Endometrial microvascular endothelial cells (primary cell): ENCODE results near the gene DNTT. TPM values are rescaled to one million over a fixed set of nuclear protein-coding genes. Genes with fewer than 3 reads are reported as not detected.

ENCODE experiments used
- in situ Hi-C: cut with HindIII; loops from 2 replicates; pipeline ENCODE4 v1.10.0; 2017; ENCODE audit warnings: low sequenced_read_pairs, low pct_unique_long_range_greater_than_20kb; ENCODE audit errors: inconsistent ontology term
- total RNA-seq: library from RNA; depleted of rRNA; stranded (reverse); fragments of >200 nt; gene quantifications from one replicate; pipeline ENCODE4 v1.2.3, GENCODE V29; 2015; ENCODE audit errors: inconsistent ontology term

DNTT gene
- total RNA-seq, 1 donor from 2014 or later = not detected

DNA sequence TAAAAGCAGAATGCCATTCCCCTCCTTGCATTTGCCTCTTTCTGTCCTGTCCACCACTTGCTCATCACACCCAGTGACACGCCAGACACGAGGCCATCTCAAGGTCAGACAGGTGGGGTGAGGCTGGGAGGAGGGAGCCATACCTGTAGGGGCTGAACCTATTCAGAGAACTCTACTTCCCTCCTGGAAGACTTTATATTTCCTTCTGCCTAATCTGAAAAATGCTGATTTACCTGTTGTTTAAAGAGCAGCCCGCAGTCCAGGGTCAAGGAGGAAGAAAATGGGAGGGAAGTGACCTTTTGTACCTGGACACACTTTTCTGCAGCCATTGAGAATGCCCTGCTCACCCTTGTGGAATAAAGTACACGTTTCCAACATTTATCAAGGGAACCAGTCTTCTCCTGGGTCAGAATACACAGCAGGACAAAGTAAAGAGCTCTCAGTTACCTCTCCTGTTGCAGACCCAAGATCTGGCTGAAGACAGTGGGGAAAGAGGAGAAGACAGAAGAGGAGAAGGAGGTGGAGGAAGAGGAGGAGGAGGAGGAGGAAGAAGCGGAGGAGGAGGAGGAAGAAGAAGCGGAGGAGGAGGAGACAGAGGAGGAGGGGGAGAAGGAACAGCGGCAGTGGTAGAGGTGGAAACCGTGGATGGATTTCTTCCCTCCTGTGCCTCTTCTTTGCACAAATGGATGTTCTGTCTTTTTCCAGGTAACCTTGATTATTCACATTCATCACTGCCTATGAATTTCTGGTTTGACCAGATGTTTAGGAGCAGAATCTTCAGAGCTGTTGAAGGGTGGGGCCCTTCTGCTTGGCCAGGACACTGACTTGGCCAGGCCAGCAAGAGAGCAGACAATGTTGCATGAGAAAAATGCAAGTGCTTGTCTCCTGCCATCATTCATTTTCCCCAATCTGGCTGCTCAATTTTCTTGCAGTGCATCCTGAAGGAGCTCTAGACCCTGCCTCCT lies 31.6 kb upstream of the DNTT start:
- in situ Hi-C loops = no loop called here

DNA sequence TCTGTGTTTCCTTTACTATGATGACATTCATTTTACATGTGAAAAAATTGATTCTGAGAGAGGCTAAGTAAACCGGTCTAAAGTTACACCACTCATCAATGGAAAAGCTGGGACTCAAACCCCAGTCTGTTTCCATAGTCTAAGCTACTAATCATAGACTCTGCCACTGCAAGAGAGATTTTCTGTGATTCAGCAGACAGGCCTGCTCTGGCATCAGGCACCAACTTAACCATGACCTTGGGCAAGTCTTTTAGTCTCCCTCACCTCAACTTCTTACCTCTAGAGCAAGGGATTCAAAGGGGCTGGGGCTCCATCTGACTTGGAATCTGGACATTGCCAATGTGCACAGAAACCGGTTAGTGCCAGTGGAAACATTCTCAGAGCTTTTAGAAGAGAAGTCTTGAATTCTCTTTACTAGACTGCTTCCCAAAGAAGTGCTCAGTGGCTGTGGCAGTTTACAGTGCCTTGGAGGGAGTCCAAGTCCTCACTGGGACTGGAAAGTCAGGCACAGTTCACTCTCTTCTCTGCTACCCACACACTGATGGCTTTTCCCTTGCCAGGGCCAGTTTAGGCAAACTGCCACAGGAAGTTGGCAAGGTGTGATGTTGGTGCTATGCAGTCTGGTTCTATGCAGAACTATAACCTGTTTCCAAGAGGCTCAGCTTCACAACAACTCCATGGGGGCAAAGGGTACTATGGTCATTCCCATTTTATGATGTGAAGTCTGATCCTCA lies 28.4 kb upstream of the DNTT start:
- in situ Hi-C loops = no loop called here

DNA sequence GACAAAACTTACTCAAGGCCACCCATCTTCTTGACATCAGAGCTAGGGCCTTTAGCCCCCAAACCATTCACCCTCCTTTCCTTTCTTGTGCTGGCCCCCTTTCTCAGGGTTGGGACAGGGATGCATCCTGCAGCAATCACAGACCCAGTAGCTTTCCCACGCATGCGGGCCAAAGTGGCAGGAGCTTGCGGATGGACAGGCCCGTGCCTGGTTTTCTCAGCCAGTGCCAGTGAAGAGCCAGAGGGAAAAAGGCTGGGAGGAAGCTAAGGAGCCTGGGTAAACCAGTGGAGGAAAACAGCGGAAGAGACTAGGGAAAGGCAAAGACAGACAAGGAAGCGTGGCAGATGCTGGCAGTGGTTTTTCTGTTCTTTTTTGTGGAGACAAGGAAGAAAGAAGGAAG lies 27.8 kb upstream of the DNTT start:
- in situ Hi-C loops = no loop called here

DNA sequence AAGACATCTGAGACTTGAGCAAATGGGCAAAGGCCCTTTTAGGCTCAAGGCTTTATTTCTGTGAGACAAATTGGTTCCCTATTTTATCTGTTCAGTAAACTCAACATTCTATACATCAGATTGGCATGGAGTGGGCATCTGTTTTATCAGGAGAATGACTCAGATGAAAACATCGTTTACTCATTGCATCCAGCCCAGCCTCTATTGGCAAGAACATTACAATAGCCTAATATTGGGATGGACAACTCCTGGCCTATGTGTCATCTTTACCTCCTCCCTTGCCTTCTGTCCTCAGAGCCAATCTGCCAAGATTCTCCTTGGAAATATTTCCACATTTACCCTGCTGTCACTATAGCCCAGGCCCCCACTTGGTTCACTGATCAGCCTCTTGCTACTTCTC lies 27.4 kb upstream of the DNTT start:
- in situ Hi-C loops = no loop called here

DNA sequence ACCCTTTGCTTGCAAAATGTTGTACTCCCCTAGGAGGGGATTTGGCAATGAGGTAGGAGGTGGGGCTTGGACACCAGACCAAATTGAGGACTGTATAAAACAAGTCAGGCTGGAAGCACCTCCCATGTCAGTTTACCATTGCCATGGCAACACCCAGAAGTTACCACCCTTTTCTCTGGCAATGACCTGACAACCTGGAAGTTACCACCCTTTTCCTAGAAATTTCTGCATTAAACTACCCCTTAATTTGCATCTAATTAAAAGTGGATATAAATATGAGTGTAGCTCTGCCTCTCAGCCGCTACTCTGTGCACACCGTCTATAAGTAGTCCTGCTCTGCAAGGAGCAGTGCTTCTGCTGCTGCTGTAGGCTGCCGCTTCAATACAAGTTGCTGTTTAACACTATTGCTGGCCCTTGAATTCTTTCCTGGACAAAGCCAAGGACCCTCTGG lies 25.0 kb upstream of the DNTT start:
- in situ Hi-C loops = no loop called here

DNA sequence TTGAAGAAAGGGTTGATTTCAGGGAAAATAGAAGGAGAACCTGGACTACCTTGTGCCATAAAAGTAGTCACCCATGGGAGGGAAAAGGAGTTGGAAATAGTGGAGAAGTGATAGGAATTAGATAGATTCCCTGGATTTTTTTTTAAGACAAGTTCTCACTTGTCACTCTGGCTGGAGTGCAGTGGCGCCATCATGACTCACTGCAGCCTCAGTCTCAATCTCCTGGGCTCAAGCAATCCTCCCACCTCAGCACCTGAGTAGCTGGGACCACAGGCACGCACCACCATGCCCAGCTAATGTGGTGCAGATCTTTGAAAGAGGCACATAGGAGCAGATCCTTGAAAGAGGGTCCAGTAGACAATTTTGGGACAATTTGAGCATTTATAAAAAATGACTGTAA lies 23.4 kb upstream of the DNTT start:
- in situ Hi-C loops = no loop called here

DNA sequence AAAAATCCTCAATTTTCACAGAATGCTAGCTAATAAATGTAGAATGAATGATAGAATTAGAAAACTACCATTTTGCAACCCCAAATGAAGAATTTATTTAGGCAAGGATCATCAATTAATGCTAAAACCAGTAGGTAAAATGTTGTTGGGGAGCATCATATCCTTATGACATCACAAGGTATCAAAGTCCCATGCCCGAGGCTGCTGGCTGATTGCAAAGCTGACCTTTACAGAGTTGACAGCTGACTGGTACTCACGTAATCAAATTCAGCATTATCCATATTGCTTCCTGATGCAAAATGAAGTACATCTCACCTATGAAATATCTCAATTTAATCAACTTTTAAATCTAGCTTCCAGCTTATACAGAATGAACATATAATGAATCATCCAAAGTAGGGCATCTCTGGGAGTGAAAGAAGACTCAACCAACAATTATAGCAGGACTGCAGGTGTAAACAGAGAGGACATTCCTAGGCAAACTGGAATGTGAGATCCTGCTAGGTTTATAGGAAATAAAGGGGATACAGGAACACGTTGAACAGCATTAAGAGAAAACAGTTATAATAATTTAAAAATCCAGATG lies 22.7 kb upstream of the DNTT start:
- in situ Hi-C loops = no loop called here

DNA sequence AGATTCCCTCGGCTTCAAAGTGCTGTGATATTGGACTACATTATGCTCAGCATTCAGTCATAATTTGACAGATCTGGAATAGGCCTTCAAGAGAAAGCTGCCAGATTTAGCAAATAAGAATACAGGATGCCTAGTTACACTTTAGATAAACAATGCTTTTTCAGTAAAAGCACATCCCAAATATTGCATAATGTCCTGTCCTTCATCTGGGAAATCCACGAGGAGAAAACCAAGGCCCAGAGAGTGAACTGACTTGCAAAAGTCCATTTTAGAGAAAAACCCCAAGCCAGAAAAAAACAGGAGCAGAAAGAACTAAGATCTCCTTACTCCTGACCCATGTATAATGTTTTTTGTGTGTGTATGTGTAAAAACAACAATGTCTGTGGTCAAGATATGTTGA lies 20.9 kb upstream of the DNTT start:
- in situ Hi-C loops = no loop called here

DNA sequence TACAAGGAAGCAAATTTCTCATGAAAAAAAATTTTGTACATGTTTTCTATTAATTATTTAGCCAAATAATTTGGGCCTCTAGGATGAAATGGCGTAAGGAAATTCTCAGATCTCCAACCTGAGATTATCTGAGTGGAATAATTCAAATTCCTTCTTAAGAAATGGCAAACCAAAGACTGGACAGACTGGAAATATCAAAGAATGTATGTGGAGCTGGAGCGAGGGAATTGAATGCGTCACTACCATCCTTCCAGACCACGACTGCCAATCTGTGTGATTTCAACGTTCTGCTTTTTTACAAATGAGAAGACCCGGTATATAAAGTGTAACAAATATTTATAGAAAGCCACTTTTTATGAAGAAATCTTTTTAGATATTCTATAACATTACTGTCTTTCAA lies 20.5 kb upstream of the DNTT start:
- in situ Hi-C loops = no loop called here

DNA sequence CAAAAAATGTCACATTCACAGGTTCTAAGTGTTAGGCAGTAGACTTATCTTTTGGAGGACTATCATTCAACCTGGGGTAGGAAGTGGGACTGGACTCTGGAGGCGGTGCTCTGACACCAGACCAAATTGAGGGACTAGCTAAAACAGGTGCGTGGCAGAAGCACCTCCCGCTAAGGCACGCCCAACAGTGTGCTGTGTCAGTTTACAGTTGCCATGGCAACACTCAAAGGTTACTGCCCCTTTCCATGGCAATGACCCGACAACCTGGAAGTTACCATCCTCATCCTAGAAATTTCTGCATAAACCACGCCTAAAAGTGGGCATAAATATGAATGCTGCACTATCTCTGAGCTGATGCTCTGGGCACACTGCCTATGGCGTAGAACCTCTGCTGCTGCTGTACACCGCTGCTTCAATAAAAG lies 18.9 kb upstream of the DNTT start:
- in situ Hi-C loops = no loop called here

DNA sequence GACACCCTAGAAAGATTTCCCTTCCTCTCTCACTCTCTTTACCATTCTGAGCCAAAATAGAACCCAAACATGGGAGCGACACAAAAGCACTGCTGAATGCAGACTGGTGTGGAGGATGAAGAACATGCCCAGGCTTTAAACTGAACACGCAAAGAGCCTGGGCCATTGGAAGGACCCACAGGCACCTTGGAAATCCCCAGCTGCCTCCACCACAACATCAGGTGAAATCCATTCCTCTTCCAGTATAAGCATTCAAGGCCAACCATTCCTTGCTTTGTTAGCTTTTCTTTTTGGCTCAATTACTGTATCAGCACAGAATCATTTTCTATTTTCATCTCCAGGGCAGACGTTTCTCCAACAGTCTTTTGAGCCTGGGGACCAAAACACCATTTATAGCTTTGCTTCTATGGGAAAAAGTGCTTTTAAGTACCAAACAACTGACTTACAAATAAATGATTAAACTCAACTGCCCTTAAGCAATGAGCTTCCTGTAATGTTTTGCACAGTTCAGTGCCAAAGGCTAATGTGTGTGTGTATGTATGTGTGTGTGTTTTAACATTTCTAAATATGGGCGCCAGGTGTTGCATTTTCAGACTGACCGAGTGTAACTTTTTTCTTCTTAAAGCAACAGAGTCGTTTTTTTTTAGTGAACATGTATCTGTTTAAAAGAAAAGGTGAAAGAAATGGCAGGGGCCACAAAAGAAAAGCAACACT lies 16.7 kb upstream of the DNTT start:
- in situ Hi-C loops = no loop called here

DNA sequence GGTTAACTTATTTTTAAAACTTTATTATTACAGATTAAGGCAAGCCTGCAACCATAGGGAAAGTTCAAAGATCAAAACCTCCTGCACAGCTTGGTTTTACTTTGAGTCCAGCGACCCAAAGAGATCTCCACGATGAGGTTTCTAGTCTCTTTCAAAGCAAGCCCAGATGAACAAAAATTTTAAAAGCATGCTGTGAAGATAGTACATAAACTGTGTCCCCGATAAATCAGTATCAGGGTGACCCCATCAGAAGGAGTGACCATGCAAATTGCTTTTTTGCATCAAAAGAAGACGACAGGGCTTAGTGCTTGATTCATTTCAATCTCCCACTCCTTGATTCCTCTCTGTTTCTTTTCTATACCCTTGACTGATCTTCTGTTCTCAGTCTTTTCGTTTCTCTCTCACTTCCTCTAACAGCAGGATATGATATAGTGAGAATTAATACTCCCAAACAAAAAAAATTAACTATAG lies 16.0 kb upstream of the DNTT start:
- in situ Hi-C loops = no loop called here

DNA sequence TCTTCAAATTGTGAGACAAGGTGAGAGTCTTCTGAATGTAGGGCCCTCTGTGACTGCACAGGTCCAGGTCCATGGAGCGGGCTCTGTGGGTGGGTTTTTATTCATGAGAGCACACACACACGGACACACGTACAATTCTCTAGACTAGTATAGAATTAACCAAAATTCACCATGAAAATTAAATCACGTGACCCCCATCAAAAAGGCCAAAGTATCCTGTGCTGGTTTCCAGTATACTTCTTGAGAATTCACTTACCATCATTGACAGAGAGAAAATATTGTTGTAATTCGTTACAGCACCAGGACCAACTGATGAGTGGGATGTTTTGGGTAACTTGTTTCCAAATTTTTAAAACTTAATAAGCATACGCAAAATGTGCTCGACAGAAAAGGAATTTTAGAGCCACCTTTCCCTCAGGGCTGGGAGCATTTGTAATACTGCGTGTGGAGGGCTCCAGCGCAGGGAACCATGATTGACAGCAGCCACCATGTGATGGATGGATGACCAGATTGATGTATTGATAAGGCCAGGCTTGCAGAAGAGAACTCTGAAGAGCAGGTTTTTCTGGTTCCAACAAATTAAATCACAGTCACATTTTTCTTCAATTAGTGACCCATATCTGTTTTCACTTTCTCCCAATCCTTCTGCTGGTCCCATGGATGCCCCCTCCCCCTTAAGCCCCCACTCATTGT lies 14.9 kb upstream of the DNTT start:
- in situ Hi-C loops = no loop called here

DNA sequence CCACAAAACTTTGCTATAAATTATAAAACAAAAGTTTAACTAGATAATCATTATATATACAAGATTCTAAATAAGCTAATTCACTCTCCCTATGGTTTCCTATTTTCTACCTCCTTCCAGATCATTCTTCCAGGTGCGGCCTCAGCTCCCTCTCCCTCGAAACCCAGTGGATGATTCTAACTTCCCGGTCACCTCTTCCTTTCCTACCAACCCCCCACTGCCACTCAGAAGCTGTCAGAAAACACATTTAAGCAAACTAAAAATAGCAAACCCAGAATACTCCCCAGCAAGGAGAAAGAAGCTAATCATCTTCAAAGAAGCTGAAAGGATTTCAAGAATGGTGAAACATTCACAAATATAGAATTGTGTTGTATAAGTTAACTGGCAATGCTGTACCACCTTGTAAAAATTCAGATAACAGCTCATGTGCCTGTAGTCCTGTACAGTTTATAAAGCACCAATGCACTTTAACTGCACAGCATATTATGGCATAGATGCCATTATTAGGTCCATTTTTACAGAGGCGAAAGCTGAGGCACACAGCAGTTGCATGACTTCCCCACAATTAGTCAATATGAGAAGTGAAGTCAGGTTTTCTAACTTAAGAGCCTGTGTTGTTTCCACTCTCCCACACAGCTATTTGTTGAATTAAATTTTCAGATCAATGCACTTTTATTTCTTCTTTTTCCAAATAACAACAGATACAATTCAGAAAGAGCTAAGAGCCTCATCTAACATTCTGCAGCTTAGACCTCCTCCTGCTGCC lies 13.7 kb upstream of the DNTT start:
- in situ Hi-C loops = no loop called here

DNA sequence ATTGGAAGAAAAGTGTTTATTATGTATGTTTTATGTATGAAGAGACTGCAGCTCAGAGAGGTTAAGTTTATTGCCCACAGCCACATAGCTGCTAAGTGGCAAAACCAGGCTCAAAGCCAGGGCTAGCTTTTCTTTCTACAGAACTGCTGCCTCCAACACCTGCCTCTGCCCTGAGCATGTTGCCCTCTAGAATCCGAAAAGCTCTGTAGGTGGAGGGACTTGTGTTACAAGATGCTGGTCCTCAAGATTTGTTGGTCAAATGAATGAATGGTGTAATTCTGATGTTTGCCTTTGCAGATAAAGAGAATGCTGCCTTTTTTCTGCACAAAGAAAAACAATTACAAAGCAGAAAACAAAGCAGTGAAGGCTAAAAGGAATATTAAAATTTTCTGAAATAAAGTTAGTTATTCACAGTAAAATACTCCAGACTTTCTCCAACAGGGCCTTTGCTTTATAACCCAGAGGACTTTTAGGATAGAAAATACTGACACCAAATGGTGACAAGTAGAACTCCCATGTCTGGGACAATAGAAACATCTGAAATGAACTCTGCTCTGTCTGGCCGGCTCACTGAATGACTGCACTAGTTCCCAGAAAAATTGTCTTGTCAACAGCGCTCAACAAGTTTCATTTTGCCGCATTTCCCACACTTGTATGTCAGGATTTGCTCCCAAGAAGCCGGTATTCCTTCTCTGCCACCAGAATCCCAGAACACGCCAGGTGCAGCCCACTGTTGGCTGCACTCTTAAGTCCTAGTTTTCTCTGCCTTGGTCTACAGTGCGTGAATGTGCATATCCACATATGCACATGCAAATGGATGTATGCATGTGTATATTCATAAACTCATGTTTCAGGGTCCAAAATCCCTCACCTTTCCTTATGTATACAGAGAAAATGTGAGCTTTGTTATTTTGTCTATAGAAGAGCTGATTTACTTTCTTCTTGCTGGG lies 11.0 kb upstream of the DNTT start:
- in situ Hi-C loops = no loop called here

DNA sequence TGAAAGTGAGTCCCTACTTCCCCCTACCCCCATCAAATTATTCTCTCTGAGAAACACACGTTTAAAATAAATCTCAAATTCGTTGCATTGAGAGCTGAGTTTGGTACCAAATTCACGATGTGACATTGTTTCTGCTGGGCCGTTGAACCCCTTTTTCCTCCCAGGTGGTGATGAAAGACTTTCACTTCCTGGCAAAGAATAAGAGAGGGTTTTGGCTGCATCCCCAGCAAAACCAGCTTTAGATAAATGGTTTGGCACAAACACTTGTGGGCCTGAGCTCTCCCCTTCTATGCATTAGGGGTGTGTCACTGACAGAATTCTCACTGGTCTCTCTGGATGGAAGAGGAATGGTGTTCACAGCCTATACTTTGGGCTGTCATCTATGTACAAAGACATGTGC lies 8.8 kb upstream of the DNTT start:
- in situ Hi-C loops = no loop called here

DNA sequence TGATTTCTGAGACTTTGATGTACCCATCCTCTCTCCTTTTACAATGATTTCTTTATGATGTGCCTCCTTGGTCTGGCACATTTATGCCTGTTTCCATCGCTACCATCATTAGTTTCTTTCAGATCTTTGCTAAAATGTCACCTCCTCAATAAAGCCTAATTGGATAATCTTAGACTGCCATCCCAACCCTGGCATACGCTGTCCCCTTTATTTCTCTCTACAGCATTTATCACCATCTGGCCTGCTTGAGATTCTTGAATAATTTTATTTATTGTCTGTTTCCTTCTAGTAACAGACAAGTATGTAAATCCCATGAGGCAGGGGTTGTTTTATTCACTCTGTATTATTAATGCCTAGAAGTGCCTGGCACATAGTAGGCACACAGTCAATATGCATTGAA lies 6.7 kb upstream of the DNTT start:
- in situ Hi-C loops = no loop called here
